Lower leg skin (tissue), 3 donors: ENCODE data around the gene PLEKHM3.
"Not testable (repeated sequence)": the region's sequence is repeated elsewhere in the genome, so short reads cannot be mapped to it uniquely, and the experiment has no call there.

ENCODE experiments used
- POLR2A ChIP-seq, 2 donors: fragments of 450-650 bp; IDR thresholded peaks; one replicate each; pipeline ENCODE4 v1.6.1; 2016 to 2017; ENCODE audit warnings: antibody characterized with exemption in 2 of 2, mild to moderate bottlenecking in 1 of 2, moderate library complexity in 1 of 2
- TF ChIP-seq, protein P1 (sequence below), 3 donors: fragments of 450-650 bp; IDR thresholded peaks; one replicate each; pipeline ENCODE4 v1.5.1; 2016; ENCODE audit warnings: antibody characterized with exemption in 3 of 3, mild to moderate bottlenecking in 3 of 3, moderate library complexity in 2 of 3

DNA sequence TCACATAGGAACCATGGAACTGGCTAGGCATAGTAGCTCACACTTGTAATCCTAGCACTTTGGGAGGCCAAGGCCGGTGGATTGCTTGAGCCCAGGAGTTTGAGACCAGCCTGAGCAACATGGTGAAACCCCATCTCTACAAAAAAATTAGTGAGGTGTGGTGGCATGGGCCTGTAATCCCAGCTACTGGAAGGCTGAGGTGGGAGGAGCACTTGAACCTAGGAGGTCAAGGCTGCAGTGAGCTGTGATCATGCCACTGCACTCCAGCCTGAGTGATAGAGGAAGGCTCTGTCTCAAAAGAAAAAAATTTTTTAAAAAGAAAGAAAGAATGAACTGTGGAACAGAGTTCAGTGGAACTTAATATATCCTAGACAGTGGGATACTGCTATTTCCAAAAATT lies 76.1 kb downstream of the PLEKHM3 start:
- TF ChIP-seq, protein P1, sequence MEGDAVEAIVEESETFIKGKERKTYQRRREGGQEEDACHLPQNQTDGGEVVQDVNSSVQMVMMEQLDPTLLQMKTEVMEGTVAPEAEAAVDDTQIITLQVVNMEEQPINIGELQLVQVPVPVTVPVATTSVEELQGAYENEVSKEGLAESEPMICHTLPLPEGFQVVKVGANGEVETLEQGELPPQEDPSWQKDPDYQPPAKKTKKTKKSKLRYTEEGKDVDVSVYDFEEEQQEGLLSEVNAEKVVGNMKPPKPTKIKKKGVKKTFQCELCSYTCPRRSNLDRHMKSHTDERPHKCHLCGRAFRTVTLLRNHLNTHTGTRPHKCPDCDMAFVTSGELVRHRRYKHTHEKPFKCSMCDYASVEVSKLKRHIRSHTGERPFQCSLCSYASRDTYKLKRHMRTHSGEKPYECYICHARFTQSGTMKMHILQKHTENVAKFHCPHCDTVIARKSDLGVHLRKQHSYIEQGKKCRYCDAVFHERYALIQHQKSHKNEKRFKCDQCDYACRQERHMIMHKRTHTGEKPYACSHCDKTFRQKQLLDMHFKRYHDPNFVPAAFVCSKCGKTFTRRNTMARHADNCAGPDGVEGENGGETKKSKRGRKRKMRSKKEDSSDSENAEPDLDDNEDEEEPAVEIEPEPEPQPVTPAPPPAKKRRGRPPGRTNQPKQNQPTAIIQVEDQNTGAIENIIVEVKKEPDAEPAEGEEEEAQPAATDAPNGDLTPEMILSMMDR (IDR thresholded peaks at IDR 0.05) = not testable (repeated sequence)
- TF ChIP-seq POLR2A (IDR thresholded peaks at IDR 0.05) = not testable (repeated sequence)
